Astrocyte (in vitro differentiated cells and primary cell): ENCODE results near the gene GP5. TPM values are rescaled to one million over a fixed set of nuclear protein-coding genes. Genes with fewer than 3 reads are reported as not detected.
A peak's percentile ranks its signal among the peaks of the same experiment; 100 is the strongest.

ENCODE experiments used
- DNase-seq: peaks from one replicate; pipeline ENCODE4 v3.0.0-alpha.2; 2010; ENCODE audit warnings: low read depth
- FAIRE-seq: peaks from 2 replicates; lab custom pipeline; 2011; peaks lifted over from hg19 to GRCh38; lab: Jason Lieb, UNC
- H2AFZ ChIP-seq: 2 replicates; pipeline ENCODE4 v1.6.0; 2012; ENCODE audit warnings: low read depth, low read length, inconsistent platforms
- H3K27ac ChIP-seq: 2 replicates; pipeline ENCODE4 v1.5.1; 2011; ENCODE audit warnings: low read depth, low read length, inconsistent platforms
- H3K27me3 ChIP-seq: 2 replicates; pipeline ENCODE4 v1.6.0; 2011; ENCODE audit warnings: low read length, inconsistent platforms; ENCODE audit not compliant: insufficient read depth
- H3K36me3 ChIP-seq: 2 replicates; pipeline ENCODE4 v1.5.1; 2011; ENCODE audit warnings: low read length, inconsistent platforms; ENCODE audit not compliant: insufficient read depth
- H3K4me1 ChIP-seq: 2 replicates; pipeline ENCODE4 v1.5.1; 2011; ENCODE audit warnings: low read length, inconsistent platforms; ENCODE audit not compliant: insufficient read depth
- H3K4me2 ChIP-seq: 2 replicates; pipeline ENCODE4 v1.6.0; 2012; ENCODE audit warnings: low read length, inconsistent platforms
- H3K4me3 ChIP-seq: 2 replicates; pipeline ENCODE4 v1.5.1; 2011; ENCODE audit warnings: low read depth, mild to moderate bottlenecking, low read length, inconsistent platforms; ENCODE audit not compliant: insufficient read depth
- H3K79me2 ChIP-seq: 2 replicates; pipeline ENCODE4 v1.6.0; 2012; ENCODE audit warnings: mild to moderate bottlenecking, low read length, inconsistent platforms; ENCODE audit not compliant: insufficient read depth
- H3K9ac ChIP-seq: 2 replicates; pipeline ENCODE4 v1.6.0; 2012; ENCODE audit warnings: mild to moderate bottlenecking, low read length, inconsistent platforms
- H3K9me3 ChIP-seq: 2 replicates; pipeline ENCODE4 v1.5.1; 2012; ENCODE audit warnings: low read depth, mild to moderate bottlenecking, low read length, inconsistent platforms; ENCODE audit not compliant: insufficient read depth
- H4K20me1 ChIP-seq: 2 replicates; pipeline ENCODE4 v1.6.0; 2012; ENCODE audit warnings: low read length, inconsistent platforms; ENCODE audit not compliant: insufficient read depth
- H3K27ac Mint-ChIP-seq: one replicate; pipeline ENCODE4 v1.8.0; 2021; ENCODE audit warnings: mild to moderate bottlenecking, mixed read lengths; ENCODE audit not compliant: unreplicated experiment
- H3K27me3 Mint-ChIP-seq: one replicate; pipeline ENCODE4 v1.8.0; 2021; ENCODE audit warnings: low read depth, mixed read lengths; ENCODE audit not compliant: unreplicated experiment
- H3K36me3 Mint-ChIP-seq: one replicate; pipeline ENCODE4 v1.8.0; 2021; ENCODE audit warnings: low read depth, mixed read lengths; ENCODE audit not compliant: unreplicated experiment
- H3K4me1 Mint-ChIP-seq: one replicate; pipeline ENCODE4 v1.8.0; 2021; ENCODE audit warnings: low read depth, mixed read lengths; ENCODE audit not compliant: unreplicated experiment
- H3K4me3 Mint-ChIP-seq: one replicate; pipeline ENCODE4 v1.8.0; 2021; ENCODE audit warnings: mild to moderate bottlenecking, moderate library complexity, mixed read lengths; ENCODE audit not compliant: unreplicated experiment
- H3K9me3 Mint-ChIP-seq: one replicate; pipeline ENCODE4 v1.8.0; 2021; ENCODE audit warnings: mild to moderate bottlenecking, mixed read lengths; ENCODE audit not compliant: unreplicated experiment
- EZH2 ChIP-seq: IDR thresholded peaks from 2 replicates; pipeline ENCODE4 v1.6.1; 2012; ENCODE audit warnings: mild to moderate bottlenecking, low read length, inconsistent platforms; ENCODE audit not compliant: insufficient read depth
- total RNA-seq: library from RNA; stranded (reverse); gene quantifications from 2 replicates; pipeline ENCODE4 v1.2.1, GENCODE V29; 2021
- TF ChIP-seq, protein P1 (sequence below): IDR thresholded peaks from 2 replicates; pipeline ENCODE4 v1.5.1; 2011; ENCODE audit warnings: low read depth, mild to moderate bottlenecking, inconsistent platforms, low read length, moderate library complexity; ENCODE audit not compliant: insufficient read depth

The GP5 gene
- total RNA-seq, 1 donor from 2014 or later: not detected

DNA sequence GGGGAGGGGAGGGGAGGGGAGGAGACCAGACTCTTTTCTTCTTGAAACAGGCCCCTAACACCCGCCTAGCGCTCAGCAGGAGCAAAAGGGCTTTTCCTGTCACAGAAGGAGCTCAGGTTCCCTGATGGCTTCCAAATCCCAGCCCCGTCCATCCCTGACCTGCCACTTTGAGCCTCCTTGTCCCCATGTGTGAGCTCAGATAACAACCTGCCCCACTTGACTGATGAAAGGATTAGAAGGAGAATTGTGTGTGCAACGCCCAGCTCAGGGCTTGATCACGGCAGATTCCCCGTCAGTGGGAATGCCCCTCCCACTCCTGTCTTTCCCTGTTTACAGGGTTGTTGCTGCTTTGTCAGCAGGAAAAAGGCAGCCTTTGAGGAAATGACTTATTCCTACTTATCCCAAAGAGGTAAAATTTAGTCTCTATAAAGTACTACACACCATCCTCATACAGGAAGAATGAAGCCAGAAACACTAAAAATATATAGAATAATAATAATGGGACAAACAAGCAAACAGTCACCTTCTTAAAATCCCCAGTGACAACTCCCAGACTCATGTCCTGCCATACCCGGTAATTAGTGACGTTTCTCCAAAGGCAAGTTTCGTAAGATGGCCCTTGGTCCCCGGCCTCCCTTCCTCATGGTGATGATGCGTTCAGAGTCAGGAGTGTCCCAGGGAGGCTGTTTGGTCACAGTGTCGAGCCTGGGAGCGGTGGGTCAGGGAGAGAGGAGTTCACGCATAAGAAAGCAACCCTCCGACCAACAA lies 23.4 kb downstream of the GP5 start:
- Histone ChIP-seq H3K4me2 (no peak overlapping the region), H3K36me3 (no peaks in the 10 kb centered on the region), H4K20me1 (no peaks in the 10 kb centered on the region), H2AFZ (peak overlapping the region; percentile 60), H3K9ac (no peak overlapping the region), H3K9me3 (no peaks in the 10 kb centered on the region), H3K79me2 (no peaks in the 10 kb centered on the region), H3K4me3 (no peak overlapping the region), H3K4me1 (peaks cover under 1% of the 10 kb centered on the region), H3K27ac (no peak overlapping the region), H3K27me3 (peaks cover 22% of the 10 kb centered on the region)
- Mint-ChIP-seq H3K4me3 (no peak overlapping the region), H3K36me3 (no peaks in the 10 kb centered on the region), H3K27ac (no peak overlapping the region), H3K4me1 (peaks cover 3% of the 10 kb centered on the region), H3K27me3 (peaks cover 30% of the 10 kb centered on the region), H3K9me3 (no peaks in the 10 kb centered on the region)
- no peak for FAIRE-seq
- TF ChIP-seq EZH2: no peak
- TF ChIP-seq, protein P1, sequence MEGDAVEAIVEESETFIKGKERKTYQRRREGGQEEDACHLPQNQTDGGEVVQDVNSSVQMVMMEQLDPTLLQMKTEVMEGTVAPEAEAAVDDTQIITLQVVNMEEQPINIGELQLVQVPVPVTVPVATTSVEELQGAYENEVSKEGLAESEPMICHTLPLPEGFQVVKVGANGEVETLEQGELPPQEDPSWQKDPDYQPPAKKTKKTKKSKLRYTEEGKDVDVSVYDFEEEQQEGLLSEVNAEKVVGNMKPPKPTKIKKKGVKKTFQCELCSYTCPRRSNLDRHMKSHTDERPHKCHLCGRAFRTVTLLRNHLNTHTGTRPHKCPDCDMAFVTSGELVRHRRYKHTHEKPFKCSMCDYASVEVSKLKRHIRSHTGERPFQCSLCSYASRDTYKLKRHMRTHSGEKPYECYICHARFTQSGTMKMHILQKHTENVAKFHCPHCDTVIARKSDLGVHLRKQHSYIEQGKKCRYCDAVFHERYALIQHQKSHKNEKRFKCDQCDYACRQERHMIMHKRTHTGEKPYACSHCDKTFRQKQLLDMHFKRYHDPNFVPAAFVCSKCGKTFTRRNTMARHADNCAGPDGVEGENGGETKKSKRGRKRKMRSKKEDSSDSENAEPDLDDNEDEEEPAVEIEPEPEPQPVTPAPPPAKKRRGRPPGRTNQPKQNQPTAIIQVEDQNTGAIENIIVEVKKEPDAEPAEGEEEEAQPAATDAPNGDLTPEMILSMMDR: no peak
- no peak for DNase-seq

DNA sequence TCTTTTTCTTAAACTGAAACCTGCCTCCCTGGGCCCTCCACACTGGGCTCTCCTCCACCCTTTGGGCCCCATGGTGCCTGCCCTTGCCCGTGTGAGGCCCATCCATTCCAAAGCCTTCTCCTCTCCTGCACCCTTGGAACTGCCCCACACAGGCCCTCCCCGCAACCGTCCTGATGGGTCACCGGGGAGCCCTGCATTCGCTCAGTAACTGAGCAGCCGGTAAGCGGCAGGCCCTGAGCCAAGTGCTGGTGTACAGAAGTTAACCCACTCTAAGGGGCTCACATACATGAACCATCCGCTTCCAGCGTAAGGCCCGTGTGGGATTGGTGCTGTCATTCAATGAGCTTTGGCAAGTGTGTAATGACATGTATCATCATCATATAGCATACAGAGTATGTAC lies 24.1 kb downstream of the GP5 start:
- peaks cover 26% of the 10 kb centered on the region for H3K27me3 Mint-ChIP-seq
- no peak for DNase-seq
- Histone ChIP-seq H3K4me2 (no peak overlapping the region), H3K36me3 (no peaks in the 10 kb centered on the region), H3K27ac (no peak overlapping the region), H4K20me1 (no peaks in the 10 kb centered on the region), H3K27me3 (peaks cover 15% of the 10 kb centered on the region), H3K4me3 (no peak overlapping the region), H2AFZ (no peak overlapping the region), H3K4me1 (peaks cover 5% of the 10 kb centered on the region), H3K79me2 (no peaks in the 10 kb centered on the region), H3K9me3 (no peaks in the 10 kb centered on the region), H3K9ac (no peak overlapping the region)
- H3K27ac Mint-ChIP-seq: no peak overlapping the region
- peaks cover 9% of the 10 kb centered on the region for H3K4me1 Mint-ChIP-seq
- H3K4me3 Mint-ChIP-seq: no peak overlapping the region
- no peaks in the 10 kb centered on the region for H3K36me3 Mint-ChIP-seq
- H3K9me3 Mint-ChIP-seq: no peaks in the 10 kb centered on the region
- no peak for FAIRE-seq
- TF ChIP-seq, protein P1: no peak
- TF ChIP-seq EZH2: no peak

DNA sequence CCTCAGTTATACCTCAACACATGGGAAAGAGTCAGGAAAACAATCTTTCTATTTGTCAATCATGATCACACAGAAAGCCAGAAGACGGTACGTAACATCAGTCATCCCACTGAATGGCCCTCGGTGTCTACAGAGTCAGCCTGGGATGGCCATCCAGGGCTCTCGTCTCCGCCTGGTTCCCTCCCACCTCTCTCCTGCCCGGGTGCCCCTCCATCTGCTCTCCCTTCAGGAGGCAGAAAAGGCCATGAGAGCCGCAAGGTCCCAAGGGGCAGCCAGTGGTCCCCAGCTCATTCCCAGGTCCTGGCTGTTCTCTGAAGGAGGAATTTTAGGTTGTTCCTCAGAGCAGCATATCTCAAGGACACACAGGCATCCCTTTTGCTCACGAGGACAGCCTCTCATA lies 25.2 kb downstream of the GP5 start:
- peaks cover 19% of the 10 kb centered on the region for H3K4me1 Mint-ChIP-seq
- Histone ChIP-seq H3K79me2 (no peaks in the 10 kb centered on the region), H3K9ac (no peak overlapping the region), H3K4me3 (no peak overlapping the region), H3K4me1 (peaks cover 15% of the 10 kb centered on the region), H3K36me3 (no peaks in the 10 kb centered on the region), H2AFZ (no peak overlapping the region), H4K20me1 (no peaks in the 10 kb centered on the region), H3K27ac (no peak overlapping the region), H3K27me3 (peaks cover 10% of the 10 kb centered on the region), H3K4me2 (no peak overlapping the region), H3K9me3 (no peaks in the 10 kb centered on the region)
- no peak for FAIRE-seq
- no peak for DNase-seq
- TF ChIP-seq, protein P1: no peak
- TF ChIP-seq EZH2: no peak
- H3K27me3 Mint-ChIP-seq: peaks cover 21% of the 10 kb centered on the region
- no peaks in the 10 kb centered on the region for H3K36me3 Mint-ChIP-seq
- H3K27ac Mint-ChIP-seq: no peak overlapping the region
- no peaks in the 10 kb centered on the region for H3K9me3 Mint-ChIP-seq
- no peak overlapping the region for H3K4me3 Mint-ChIP-seq
